Measurements from ENCODE around the gene KRTAP9-2. TPM values are rescaled to one million over a fixed set of nuclear protein-coding genes. Genes with fewer than 3 reads are reported as not detected.
"Not testable (repeated sequence)": the region's sequence is repeated elsewhere in the genome, so short reads cannot be mapped to it uniquely, and the experiment has no call there.

The KRTAP9-2 gene
- total RNA-seq, 1 experiment from 2014 or later = not detected

GRCh38 chr17:41237116-41237515 lies 10.7 kb downstream of the KRTAP9-2 start:
- DNase-seq (ENCODE audit: low read depth) = not testable (repeated sequence)

GRCh38 chr17:41237949-41238437 lies 11.5 kb downstream of the KRTAP9-2 start, which contains the start of gene KRTAP9-8:
Gene KRTAP9-8 (plus strand): TSS chr17:41237999. CDS start chr17:41238052, 53 bp downstream.
- not testable (repeated sequence) for DNase-seq (ENCODE audit: low read depth)

- DNase-seq (ENCODE audit: low read depth) = not testable (repeated sequence)
Measured at GRCh38 chr17:41246995-41247787, 20.7 kb downstream of the KRTAP9-2 start.

GRCh38 chr17:41249637-41250240 lies 23.3 kb downstream of the KRTAP9-2 start, which contains the start of gene KRTAP9-4:
Gene KRTAP9-4 (plus strand): TSS chr17:41249687. CDS start chr17:41249721, 34 bp downstream.
- not testable (repeated sequence) for DNase-seq (ENCODE audit: low read depth)

- DNase-seq (ENCODE audit: low read depth) = no peak
Measured at GRCh38 chr17:41251261-41251660, 24.8 kb downstream of the KRTAP9-2 start.

- DNase-seq (ENCODE audit: low read depth) = no peak
Measured at GRCh38 chr17:41254861-41255260, 28.4 kb downstream of the KRTAP9-2 start.

- DNase-seq (ENCODE audit: low read depth) = not testable (repeated sequence)
Measured at GRCh38 chr17:41255381-41256290, 29.2 kb downstream of the KRTAP9-2 start, which contains the start of gene KRTAP9-9. Gene KRTAP9-9 (plus strand): TSS chr17:41255384.

GRCh38 chr17:41256291-41256685 lies 29.8 kb downstream of the KRTAP9-2 start:
- DNase-seq (ENCODE audit: low read depth) = no peak

- no peak for DNase-seq (ENCODE audit: low read depth)
Measured at GRCh38 chr17:41258406-41258805, 32.0 kb downstream of the KRTAP9-2 start.

- no peak for DNase-seq (ENCODE audit: low read depth)
Measured at GRCh38 chr17:41263212-41263611, 36.8 kb downstream of the KRTAP9-2 start.

- no peak for DNase-seq (ENCODE audit: low read depth)
Measured at GRCh38 chr17:41264599-41264998, 38.2 kb downstream of the KRTAP9-2 start.

GRCh38 chr17:41265078-41265477 lies 38.6 kb downstream of the KRTAP9-2 start, which contains the start of gene KRTAP9-6:
Gene KRTAP9-6 (plus strand): TSS chr17:41265378. CDS start chr17:41265378, 0 bp downstream.
- DNase-seq (ENCODE audit: low read depth) = no peak

- peak; percentile 59 for DNase-seq (ENCODE audit: low read depth)
Measured at GRCh38 chr17:41267711-41268110, 41.3 kb downstream of the KRTAP9-2 start.

GRCh38 chr17:41271323-41271722 lies 44.9 kb downstream of the KRTAP9-2 start:
- DNase-seq (ENCODE audit: low read depth) = not testable (repeated sequence)

- no peak for DNase-seq (ENCODE audit: low read depth)
Measured at GRCh38 chr17:41271858-41272257, 45.4 kb downstream of the KRTAP9-2 start.

GRCh38 chr17:41275648-41276190 lies 49.3 kb downstream of the KRTAP9-2 start, which contains the start of gene KRTAP9-7:
Gene KRTAP9-7 (plus strand): TSS chr17:41275698. CDS start chr17:41275698, 0 bp downstream.
- DNase-seq (ENCODE audit: low read depth) = not testable (repeated sequence)

Other genes starting within 250 kb of the KRTAP9-2 start
- gene KRT40, start 242.3 kb upstream of the KRTAP9-2 start, total RNA-seq (2014; rRNA removed; shearing (Covaris generic)) = not detected in 2 replicates
- gene KRTAP3-3, start 232.5 kb upstream of the KRTAP9-2 start, total RNA-seq (2014; rRNA removed; shearing (Covaris generic)) = 0.22 TPM in 1 of 2 replicates, not detected in the other
- gene KRTAP3-2, start 226.7 kb upstream of the KRTAP9-2 start, total RNA-seq (2014; rRNA removed; shearing (Covaris generic)) = not detected in 2 replicates
- gene KRTAP3-1, start 217.5 kb upstream of the KRTAP9-2 start, total RNA-seq (2014; rRNA removed; shearing (Covaris generic)) = 0.64 and 0.71 TPM in 2 replicates
- gene KRTAP1-5, start 199.4 kb upstream of the KRTAP9-2 start, total RNA-seq (2014; rRNA removed; shearing (Covaris generic)) = 3.2 and 5.7 TPM in 2 replicates
- gene KRTAP1-4, start 196.5 kb upstream of the KRTAP9-2 start, total RNA-seq (2014; rRNA removed; shearing (Covaris generic)) = not detected in 2 replicates
- not detected in 2 replicates for gene KRTAP1-3, start 191.8 kb upstream of the KRTAP9-2 start, total RNA-seq (2014; rRNA removed; shearing (Covaris generic))
- gene KRTAP1-1, start 185.2 kb upstream of the KRTAP9-2 start, total RNA-seq (2014; rRNA removed; shearing (Covaris generic)) = not detected in 2 replicates
- gene KRTAP2-1, start 179.3 kb upstream of the KRTAP9-2 start, total RNA-seq (2014; rRNA removed; shearing (Covaris generic)) = not detected in 2 replicates
- gene KRTAP2-2, start 171.4 kb upstream of the KRTAP9-2 start, total RNA-seq (2014; rRNA removed; shearing (Covaris generic)) = not detected in 2 replicates
- gene KRTAP2-3, start 166.5 kb upstream of the KRTAP9-2 start, total RNA-seq (2014; rRNA removed; shearing (Covaris generic)) = 0.34 and 3.2 TPM in 2 replicates
- gene KRTAP2-4, start 160.8 kb upstream of the KRTAP9-2 start, total RNA-seq (2014; rRNA removed; shearing (Covaris generic)) = not detected in 2 replicates
- not detected in 2 replicates for gene KRTAP4-7, start 142.5 kb upstream of the KRTAP9-2 start, total RNA-seq (2014; rRNA removed; shearing (Covaris generic))
- 0.10 TPM in 1 of 2 replicates, not detected in the other for gene KRTAP4-8, start 128.5 kb upstream of the KRTAP9-2 start, total RNA-seq (2014; rRNA removed; shearing (Covaris generic))
- not detected in 2 replicates for gene KRTAP4-16, start 124.4 kb upstream of the KRTAP9-2 start, total RNA-seq (2014; rRNA removed; shearing (Covaris generic))
- gene KRTAP4-9, start 121.3 kb upstream of the KRTAP9-2 start, total RNA-seq (2014; rRNA removed; shearing (Covaris generic)) = not detected in 2 replicates
- not detected in 2 replicates for gene KRTAP4-11, start 108.3 kb upstream of the KRTAP9-2 start, total RNA-seq (2014; rRNA removed; shearing (Covaris generic))
- not detected in 2 replicates for gene KRTAP4-12, start 102.5 kb upstream of the KRTAP9-2 start, total RNA-seq (2014; rRNA removed; shearing (Covaris generic))
- not detected in 2 replicates for gene KRTAP4-6, start 86.1 kb upstream of the KRTAP9-2 start, total RNA-seq (2014; rRNA removed; shearing (Covaris generic))
- not detected in 2 replicates for gene KRTAP4-5, start 76.8 kb upstream of the KRTAP9-2 start, total RNA-seq (2014; rRNA removed; shearing (Covaris generic))
- not detected in 2 replicates for gene KRTAP4-4, start 65.9 kb upstream of the KRTAP9-2 start, total RNA-seq (2014; rRNA removed; shearing (Covaris generic))
- not detected in 2 replicates for gene KRTAP4-3, start 58.4 kb upstream of the KRTAP9-2 start, total RNA-seq (2014; rRNA removed; shearing (Covaris generic))
- not detected in 2 replicates for gene KRTAP4-2, start 48.4 kb upstream of the KRTAP9-2 start, total RNA-seq (2014; rRNA removed; shearing (Covaris generic))
- gene KRTAP4-1, start 41.7 kb upstream of the KRTAP9-2 start, total RNA-seq (2014; rRNA removed; shearing (Covaris generic)) = not detected in 2 replicates
- not detected in 2 replicates for gene KRTAP9-1, start 36.8 kb upstream of the KRTAP9-2 start, total RNA-seq (2014; rRNA removed; shearing (Covaris generic))
- not detected in 2 replicates for gene KRTAP9-3, start 5.8 kb downstream of the KRTAP9-2 start, total RNA-seq (2014; rRNA removed; shearing (Covaris generic))
- not detected in 2 replicates for gene KRTAP9-8, start 11.4 kb downstream of the KRTAP9-2 start, total RNA-seq (2014; rRNA removed; shearing (Covaris generic))
- gene KRTAP9-4, start 23.0 kb downstream of the KRTAP9-2 start, total RNA-seq (2014; rRNA removed; shearing (Covaris generic)) = not detected in 2 replicates
- not detected in 2 replicates for gene KRTAP9-9, start 28.7 kb downstream of the KRTAP9-2 start, total RNA-seq (2014; rRNA removed; shearing (Covaris generic))
- not detected in 2 replicates for gene KRTAP9-6, start 38.7 kb downstream of the KRTAP9-2 start, total RNA-seq (2014; rRNA removed; shearing (Covaris generic))
- gene KRTAP9-7, start 49.0 kb downstream of the KRTAP9-2 start, total RNA-seq (2014; rRNA removed; shearing (Covaris generic)) = not detected in 2 replicates
- gene KRTAP29-1, start 76.2 kb downstream of the KRTAP9-2 start, total RNA-seq (2014; rRNA removed; shearing (Covaris generic)) = not detected in 2 replicates
- gene KRTAP16-1, start 82.7 kb downstream of the KRTAP9-2 start, total RNA-seq (2014; rRNA removed; shearing (Covaris generic)) = not detected in 2 replicates
- gene KRTAP17-1, start 89.1 kb downstream of the KRTAP9-2 start, total RNA-seq (2014; rRNA removed; shearing (Covaris generic)) = not detected in 2 replicates
- gene KRT33A, start 124.2 kb downstream of the KRTAP9-2 start, total RNA-seq (2014; rRNA removed; shearing (Covaris generic)) = 0.17 TPM in 1 of 2 replicates, not detected in the other
- gene KRT33B, start 143.2 kb downstream of the KRTAP9-2 start, total RNA-seq (2014; rRNA removed; shearing (Covaris generic)) = 1.3 TPM in 1 of 2 replicates, not detected in the other
- gene KRT34, start 155.7 kb downstream of the KRTAP9-2 start, total RNA-seq (2014; rRNA removed; shearing (Covaris generic)) = 6.7 and 7.6 TPM in 2 replicates
- gene KRT31, start 171.0 kb downstream of the KRTAP9-2 start, total RNA-seq (2014; rRNA removed; shearing (Covaris generic)) = not detected in 2 replicates
- not detected in 2 replicates for gene KRT37, start 197.9 kb downstream of the KRTAP9-2 start, total RNA-seq (2014; rRNA removed; shearing (Covaris generic))
- gene KRT38, start 214.3 kb downstream of the KRTAP9-2 start, total RNA-seq (2014; rRNA removed; shearing (Covaris generic)) = not detected in 2 replicates
- gene KRT32, start 240.7 kb downstream of the KRTAP9-2 start, total RNA-seq (2014; rRNA removed; shearing (Covaris generic)) = 0.05 TPM in 1 of 2 replicates, not detected in the other